Astrocyte (in vitro differentiated cells and primary cell): Measurements from ENCODE around the gene ING3. TPM values are rescaled to one million over a fixed set of nuclear protein-coding genes. Genes with fewer than 3 reads are reported as not detected.
A peak's percentile ranks its signal among the peaks of the same experiment; 100 is the strongest.

ENCODE experiments used
- DNase-seq: peaks from one replicate; pipeline ENCODE4 v3.0.0-alpha.2; 2010; ENCODE audit warnings: low read depth
- FAIRE-seq: peaks from 2 replicates; lab custom pipeline; 2011; peaks lifted over from hg19 to GRCh38; lab: Jason Lieb, UNC
- H2AFZ ChIP-seq: 2 replicates; pipeline ENCODE4 v1.6.0; 2012; ENCODE audit warnings: low read depth, low read length, inconsistent platforms
- H3K27ac ChIP-seq: 2 replicates; pipeline ENCODE4 v1.5.1; 2011; ENCODE audit warnings: low read depth, low read length, inconsistent platforms
- H3K27me3 ChIP-seq: 2 replicates; pipeline ENCODE4 v1.6.0; 2011; ENCODE audit warnings: low read length, inconsistent platforms; ENCODE audit not compliant: insufficient read depth
- H3K36me3 ChIP-seq: 2 replicates; pipeline ENCODE4 v1.5.1; 2011; ENCODE audit warnings: low read length, inconsistent platforms; ENCODE audit not compliant: insufficient read depth
- H3K4me1 ChIP-seq: 2 replicates; pipeline ENCODE4 v1.5.1; 2011; ENCODE audit warnings: low read length, inconsistent platforms; ENCODE audit not compliant: insufficient read depth
- H3K4me2 ChIP-seq: 2 replicates; pipeline ENCODE4 v1.6.0; 2012; ENCODE audit warnings: low read length, inconsistent platforms
- H3K4me3 ChIP-seq: 2 replicates; pipeline ENCODE4 v1.5.1; 2011; ENCODE audit warnings: low read depth, mild to moderate bottlenecking, low read length, inconsistent platforms; ENCODE audit not compliant: insufficient read depth
- H3K79me2 ChIP-seq: 2 replicates; pipeline ENCODE4 v1.6.0; 2012; ENCODE audit warnings: mild to moderate bottlenecking, low read length, inconsistent platforms; ENCODE audit not compliant: insufficient read depth
- H3K9ac ChIP-seq: 2 replicates; pipeline ENCODE4 v1.6.0; 2012; ENCODE audit warnings: mild to moderate bottlenecking, low read length, inconsistent platforms
- H3K9me3 ChIP-seq: 2 replicates; pipeline ENCODE4 v1.5.1; 2012; ENCODE audit warnings: low read depth, mild to moderate bottlenecking, low read length, inconsistent platforms; ENCODE audit not compliant: insufficient read depth
- H4K20me1 ChIP-seq: 2 replicates; pipeline ENCODE4 v1.6.0; 2012; ENCODE audit warnings: low read length, inconsistent platforms; ENCODE audit not compliant: insufficient read depth
- H3K27ac Mint-ChIP-seq: one replicate; pipeline ENCODE4 v1.8.0; 2021; ENCODE audit warnings: mild to moderate bottlenecking, mixed read lengths; ENCODE audit not compliant: unreplicated experiment
- H3K27me3 Mint-ChIP-seq: one replicate; pipeline ENCODE4 v1.8.0; 2021; ENCODE audit warnings: low read depth, mixed read lengths; ENCODE audit not compliant: unreplicated experiment
- H3K36me3 Mint-ChIP-seq: one replicate; pipeline ENCODE4 v1.8.0; 2021; ENCODE audit warnings: low read depth, mixed read lengths; ENCODE audit not compliant: unreplicated experiment
- H3K4me1 Mint-ChIP-seq: one replicate; pipeline ENCODE4 v1.8.0; 2021; ENCODE audit warnings: low read depth, mixed read lengths; ENCODE audit not compliant: unreplicated experiment
- H3K4me3 Mint-ChIP-seq: one replicate; pipeline ENCODE4 v1.8.0; 2021; ENCODE audit warnings: mild to moderate bottlenecking, moderate library complexity, mixed read lengths; ENCODE audit not compliant: unreplicated experiment
- H3K9me3 Mint-ChIP-seq: one replicate; pipeline ENCODE4 v1.8.0; 2021; ENCODE audit warnings: mild to moderate bottlenecking, mixed read lengths; ENCODE audit not compliant: unreplicated experiment
- EZH2 ChIP-seq: IDR thresholded peaks from 2 replicates; pipeline ENCODE4 v1.6.1; 2012; ENCODE audit warnings: mild to moderate bottlenecking, low read length, inconsistent platforms; ENCODE audit not compliant: insufficient read depth
- total RNA-seq: library from RNA; stranded (reverse); gene quantifications from 2 replicates; pipeline ENCODE4 v1.2.1, GENCODE V29; 2021
- TF ChIP-seq, protein P1 (sequence below): IDR thresholded peaks from 2 replicates; pipeline ENCODE4 v1.5.1; 2011; ENCODE audit warnings: low read depth, mild to moderate bottlenecking, inconsistent platforms, low read length, moderate library complexity; ENCODE audit not compliant: insufficient read depth

The ING3 gene
- total RNA-seq, 1 donor from 2014 or later, result 8.6 TPM

DNA sequence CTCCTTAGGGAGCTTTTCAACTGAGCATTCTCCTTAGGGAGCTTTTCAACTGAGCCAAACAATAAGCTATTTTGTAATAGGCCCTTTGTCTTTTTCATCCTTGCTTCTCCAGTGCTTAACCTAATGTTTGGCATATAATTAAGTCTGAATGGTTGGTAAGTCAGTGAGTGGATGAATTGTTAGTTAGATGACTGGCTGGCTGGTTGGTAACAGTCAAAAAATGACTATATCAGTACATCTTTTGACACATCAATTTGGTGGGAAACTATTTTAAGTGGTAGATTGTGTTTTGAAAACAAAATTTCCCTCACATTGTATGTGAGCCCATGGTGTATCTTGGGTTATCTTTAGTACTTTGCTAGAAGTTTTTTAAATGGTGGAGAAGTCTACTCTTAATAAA is 16.4 kb downstream of the ING3 start:
- Histone ChIP-seq H3K4me3 (no peak overlapping the region), H3K27ac (no peak overlapping the region), H3K79me2 (no peaks in the 10 kb centered on the region), H2AFZ (no peak overlapping the region), H3K27me3 (no peaks in the 10 kb centered on the region), H3K4me1 (no peaks in the 10 kb centered on the region), H3K36me3 (peaks cover 17% of the 10 kb centered on the region), H3K4me2 (no peak overlapping the region), H3K9ac (no peak overlapping the region), H3K9me3 (no peaks in the 10 kb centered on the region), H4K20me1 (no peaks in the 10 kb centered on the region)
- no peak for DNase-seq
- FAIRE-seq, result no peak
- H3K4me1 Mint-ChIP-seq, result no peaks in the 10 kb centered on the region
- H3K27me3 Mint-ChIP-seq, result no peaks in the 10 kb centered on the region
- TF ChIP-seq, protein P1, sequence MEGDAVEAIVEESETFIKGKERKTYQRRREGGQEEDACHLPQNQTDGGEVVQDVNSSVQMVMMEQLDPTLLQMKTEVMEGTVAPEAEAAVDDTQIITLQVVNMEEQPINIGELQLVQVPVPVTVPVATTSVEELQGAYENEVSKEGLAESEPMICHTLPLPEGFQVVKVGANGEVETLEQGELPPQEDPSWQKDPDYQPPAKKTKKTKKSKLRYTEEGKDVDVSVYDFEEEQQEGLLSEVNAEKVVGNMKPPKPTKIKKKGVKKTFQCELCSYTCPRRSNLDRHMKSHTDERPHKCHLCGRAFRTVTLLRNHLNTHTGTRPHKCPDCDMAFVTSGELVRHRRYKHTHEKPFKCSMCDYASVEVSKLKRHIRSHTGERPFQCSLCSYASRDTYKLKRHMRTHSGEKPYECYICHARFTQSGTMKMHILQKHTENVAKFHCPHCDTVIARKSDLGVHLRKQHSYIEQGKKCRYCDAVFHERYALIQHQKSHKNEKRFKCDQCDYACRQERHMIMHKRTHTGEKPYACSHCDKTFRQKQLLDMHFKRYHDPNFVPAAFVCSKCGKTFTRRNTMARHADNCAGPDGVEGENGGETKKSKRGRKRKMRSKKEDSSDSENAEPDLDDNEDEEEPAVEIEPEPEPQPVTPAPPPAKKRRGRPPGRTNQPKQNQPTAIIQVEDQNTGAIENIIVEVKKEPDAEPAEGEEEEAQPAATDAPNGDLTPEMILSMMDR, result no peak
- TF ChIP-seq EZH2, result no peak
- no peaks in the 10 kb centered on the region for H3K36me3 Mint-ChIP-seq
- no peak overlapping the region for H3K27ac Mint-ChIP-seq
- no peaks in the 10 kb centered on the region for H3K9me3 Mint-ChIP-seq
- no peak overlapping the region for H3K4me3 Mint-ChIP-seq

DNA sequence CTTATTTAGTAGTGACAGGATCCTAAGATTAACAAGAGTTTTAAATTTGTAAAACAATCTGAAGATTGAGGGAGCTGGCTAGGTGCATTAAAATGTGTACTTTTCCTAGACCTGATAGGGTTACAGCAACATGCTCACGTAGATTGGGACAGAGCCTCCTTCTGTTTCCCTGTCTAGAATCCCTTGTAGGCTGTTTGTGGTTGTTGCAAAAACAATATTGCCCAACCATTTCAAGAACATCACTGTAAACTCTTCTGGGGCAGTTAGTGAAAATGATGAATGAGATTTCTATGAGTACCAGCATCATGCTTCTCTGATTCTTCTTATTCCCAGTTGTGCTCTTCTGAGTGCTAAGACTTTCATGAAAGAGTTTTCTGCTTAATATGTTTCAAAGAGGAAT is 23.3 kb downstream of the ING3 start:
- Mint-ChIP-seq H3K9me3 (no peaks in the 10 kb centered on the region), H3K27ac (no peak overlapping the region), H3K4me3 (no peak overlapping the region), H3K36me3 (no peaks in the 10 kb centered on the region), H3K4me1 (no peaks in the 10 kb centered on the region), H3K27me3 (no peaks in the 10 kb centered on the region)
- H3K4me3 ChIP-seq, result no peak overlapping the region
- H3K79me2 ChIP-seq, result no peaks in the 10 kb centered on the region
- no peaks in the 10 kb centered on the region for H3K27me3 ChIP-seq
- H2AFZ ChIP-seq, result no peak overlapping the region
- peaks cover 27% of the 10 kb centered on the region for H3K36me3 ChIP-seq
- no peak overlapping the region for H3K9ac ChIP-seq
- FAIRE-seq (no peak), DNase-seq (no peak)
- no peaks in the 10 kb centered on the region for H3K9me3 ChIP-seq
- no peak overlapping the region for H3K27ac ChIP-seq
- no peak for TF ChIP-seq EZH2
- TF ChIP-seq, protein P1, result no peak
- H3K4me2 ChIP-seq, result no peak overlapping the region
- no peaks in the 10 kb centered on the region for H4K20me1 ChIP-seq
- no peaks in the 10 kb centered on the region for H3K4me1 ChIP-seq

DNA sequence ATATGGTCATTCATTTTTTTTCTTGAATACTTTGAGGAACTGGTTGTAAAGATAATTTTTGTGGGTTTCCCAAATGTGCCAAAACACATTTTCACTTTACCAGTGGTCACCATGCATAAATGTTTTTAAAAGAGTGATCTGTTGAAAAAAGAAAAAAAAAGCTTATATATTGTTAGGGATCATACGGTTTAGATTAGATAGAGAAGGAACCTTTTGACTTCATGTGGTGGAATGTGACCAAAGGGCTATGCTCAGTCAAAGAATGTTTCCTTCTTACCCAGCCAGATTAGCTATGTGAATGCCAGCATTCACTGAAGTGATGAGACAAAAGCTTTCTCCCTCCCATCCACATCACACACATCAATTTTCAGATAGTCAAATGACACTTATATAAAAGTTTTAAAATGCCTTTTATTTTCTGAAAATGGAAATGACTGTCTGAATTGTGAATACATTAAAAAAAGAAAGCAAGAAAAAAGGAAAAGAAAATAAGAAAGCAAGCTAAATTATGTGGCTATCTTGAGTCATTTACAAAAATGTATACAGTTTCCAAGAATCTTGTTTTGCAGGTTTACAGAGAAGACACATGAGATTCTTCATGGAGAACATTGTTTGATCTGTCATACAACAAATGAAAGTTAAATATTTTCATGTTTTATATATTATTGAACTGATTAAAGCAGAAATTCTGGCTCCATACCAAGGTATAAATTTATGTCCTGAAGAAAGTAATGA is 29.4 kb downstream of the ING3 start:
- Mint-ChIP-seq H3K27me3 (no peaks in the 10 kb centered on the region), H3K4me1 (peaks cover 10% of the 10 kb centered on the region), H3K9me3 (no peaks in the 10 kb centered on the region), H3K36me3 (no peaks in the 10 kb centered on the region), H3K27ac (no peak overlapping the region), H3K4me3 (no peak overlapping the region)
- Histone ChIP-seq H3K9ac (no peak overlapping the region), H3K27ac (no peak overlapping the region), H3K9me3 (no peaks in the 10 kb centered on the region), H3K27me3 (no peaks in the 10 kb centered on the region), H3K36me3 (peaks cover under 1% of the 10 kb centered on the region), H3K4me2 (no peak overlapping the region), H2AFZ (no peak overlapping the region), H3K4me1 (peaks cover 11% of the 10 kb centered on the region), H3K79me2 (no peaks in the 10 kb centered on the region), H4K20me1 (no peaks in the 10 kb centered on the region), H3K4me3 (no peak overlapping the region)
- FAIRE-seq (peak; percentile 41), DNase-seq (peak; percentile 49)
- TF ChIP-seq, protein P1, result no peak
- TF ChIP-seq EZH2, result no peak
